ENCODE data around the gene TNS3.

Gene TNS3

DNA sequence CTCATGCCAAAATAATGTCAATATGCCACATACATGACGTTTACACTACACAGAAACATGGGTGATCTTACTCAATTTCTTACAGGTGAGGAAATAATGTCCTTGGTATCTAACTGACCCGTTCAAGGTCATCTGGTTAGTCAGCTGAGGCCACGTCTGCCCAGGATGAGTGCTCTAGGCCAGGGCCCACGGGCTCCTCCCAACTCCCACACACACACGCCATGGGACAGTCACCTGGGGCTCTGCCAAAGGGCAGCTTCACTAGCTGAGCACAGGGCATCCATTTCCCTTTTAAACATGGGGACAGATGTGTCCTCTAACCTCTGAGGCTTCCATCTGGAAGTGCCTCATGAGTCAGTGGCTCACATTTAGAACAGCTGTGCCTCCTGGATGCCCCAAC, 123.9 kb downstream of the TNS3 start:
- DNase-seq = no peak
- H3K36me3 Mint-ChIP-seq (ENCODE audit: low read depth) = no peaks in the 10 kb centered on the region
- H3K4me1 Mint-ChIP-seq (ENCODE audit: low read depth) = no peaks in the 10 kb centered on the region
- H3K4me3 Mint-ChIP-seq = no peak overlapping the region
- no peak overlapping the region for H3K27ac Mint-ChIP-seq
- no peaks in the 10 kb centered on the region for H3K27me3 Mint-ChIP-seq
- H3K9me3 Mint-ChIP-seq = no peaks in the 10 kb centered on the region

DNA sequence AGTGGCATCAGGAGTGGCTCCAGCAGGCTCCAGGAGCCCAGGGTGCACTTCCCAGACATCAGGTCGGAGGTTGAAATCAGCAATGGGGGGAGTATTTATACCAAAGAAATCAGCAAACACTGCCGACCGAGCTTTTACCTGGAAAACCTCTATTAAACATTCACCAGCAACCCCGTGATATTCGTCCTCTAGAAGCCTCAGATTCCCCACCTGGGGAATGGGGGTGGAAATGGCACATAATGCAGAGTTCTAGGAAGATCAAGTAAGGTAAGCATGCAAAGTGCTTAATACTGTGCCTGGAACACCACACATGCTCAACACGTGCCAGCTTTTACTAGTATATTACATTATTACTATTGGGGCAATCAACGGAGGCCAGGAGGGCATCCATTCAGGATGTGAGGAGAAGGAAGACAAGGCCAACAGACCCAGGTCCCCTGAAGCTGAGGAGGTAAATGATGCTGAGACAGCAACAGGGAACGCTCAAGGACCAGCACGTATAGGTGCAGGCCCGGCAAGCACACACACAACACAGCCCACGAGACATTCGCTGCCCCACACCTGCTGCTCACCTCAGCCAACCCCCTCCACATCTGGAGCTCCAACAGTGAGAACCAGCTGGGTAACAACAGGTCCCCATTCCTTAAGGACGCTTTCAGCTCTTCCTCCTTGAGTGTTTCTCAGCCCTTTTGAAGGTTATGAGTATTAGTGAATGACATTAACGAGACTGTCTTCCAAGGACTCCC, 125.5 kb downstream of the TNS3 start:
- H3K4me1 Mint-ChIP-seq (ENCODE audit: low read depth) = no peaks in the 10 kb centered on the region
- H3K4me3 Mint-ChIP-seq = no peak overlapping the region
- no peak for DNase-seq
- no peaks in the 10 kb centered on the region for H3K36me3 Mint-ChIP-seq (ENCODE audit: low read depth)
- no peak overlapping the region for H3K27ac Mint-ChIP-seq
- H3K9me3 Mint-ChIP-seq = no peaks in the 10 kb centered on the region
- H3K27me3 Mint-ChIP-seq = no peaks in the 10 kb centered on the region

DNA sequence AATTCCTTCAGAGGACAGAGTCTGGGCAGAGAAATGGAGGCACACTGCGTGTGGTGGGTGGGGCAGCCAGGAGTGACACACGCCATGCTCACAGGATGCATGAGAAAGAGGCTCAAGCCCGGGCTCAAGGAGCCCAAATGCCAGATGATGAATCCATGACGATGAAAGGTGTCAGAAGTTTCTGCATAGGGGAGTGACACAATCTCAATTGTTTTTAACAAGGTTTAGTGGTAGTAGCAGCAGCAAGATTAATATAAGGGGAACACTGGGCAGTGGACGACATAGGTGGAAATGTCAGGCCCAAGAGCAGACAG, 126.1 kb downstream of the TNS3 start:
- H3K4me3 Mint-ChIP-seq = no peak overlapping the region
- H3K27ac Mint-ChIP-seq = no peak overlapping the region
- no peaks in the 10 kb centered on the region for H3K9me3 Mint-ChIP-seq
- no peak for DNase-seq
- no peaks in the 10 kb centered on the region for H3K36me3 Mint-ChIP-seq (ENCODE audit: low read depth)
- no peaks in the 10 kb centered on the region for H3K4me1 Mint-ChIP-seq (ENCODE audit: low read depth)
- no peaks in the 10 kb centered on the region for H3K27me3 Mint-ChIP-seq

DNA sequence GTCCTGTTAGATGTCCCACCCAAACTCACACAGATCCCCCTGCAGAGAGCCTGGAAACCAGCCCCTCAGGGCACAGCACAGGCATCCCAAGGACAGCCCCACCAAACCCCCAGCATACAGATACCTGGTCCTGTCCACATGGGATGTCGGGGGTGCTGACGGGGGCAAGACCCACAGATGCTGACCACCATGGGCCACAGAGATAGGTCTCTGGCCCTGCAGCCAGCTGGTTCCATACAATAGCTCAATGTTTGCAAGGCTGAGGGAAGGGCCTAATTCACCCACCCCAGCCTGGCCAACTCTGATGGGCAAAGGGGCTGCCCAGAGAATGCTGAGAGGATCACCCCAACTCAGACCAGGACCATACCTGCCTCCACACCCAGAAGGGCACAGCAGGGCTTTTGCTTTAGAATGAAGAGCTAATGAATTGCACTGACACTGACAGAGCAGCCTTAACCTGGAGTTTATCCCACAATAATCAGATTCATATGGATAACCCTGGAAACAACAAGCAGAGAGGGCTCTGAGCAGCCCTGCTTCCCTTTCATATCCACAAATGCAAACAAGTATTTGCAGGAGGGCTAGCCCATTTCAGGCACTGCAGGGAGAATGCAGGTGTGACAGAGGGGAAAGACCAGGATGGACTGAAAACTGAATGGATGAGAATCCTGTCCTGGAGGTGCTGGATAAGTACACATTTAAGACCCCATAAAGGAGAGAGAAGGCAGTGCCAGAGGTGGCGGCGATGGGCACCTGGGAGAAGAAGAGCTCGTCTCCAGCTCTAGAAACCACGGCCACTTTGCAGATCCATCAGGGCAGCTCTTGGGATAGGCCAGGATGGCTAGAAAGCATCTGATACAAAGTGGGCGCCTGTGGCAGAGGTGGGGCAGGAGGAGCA, 126.7 kb downstream of the TNS3 start:
- Mint-ChIP-seq H3K27ac (no peak overlapping the region), H3K4me1 (ENCODE audit: low read depth) (no peaks in the 10 kb centered on the region), H3K9me3 (no peaks in the 10 kb centered on the region), H3K36me3 (ENCODE audit: low read depth) (no peaks in the 10 kb centered on the region), H3K27me3 (no peaks in the 10 kb centered on the region), H3K4me3 (no peak overlapping the region)
- no peak for DNase-seq

DNA sequence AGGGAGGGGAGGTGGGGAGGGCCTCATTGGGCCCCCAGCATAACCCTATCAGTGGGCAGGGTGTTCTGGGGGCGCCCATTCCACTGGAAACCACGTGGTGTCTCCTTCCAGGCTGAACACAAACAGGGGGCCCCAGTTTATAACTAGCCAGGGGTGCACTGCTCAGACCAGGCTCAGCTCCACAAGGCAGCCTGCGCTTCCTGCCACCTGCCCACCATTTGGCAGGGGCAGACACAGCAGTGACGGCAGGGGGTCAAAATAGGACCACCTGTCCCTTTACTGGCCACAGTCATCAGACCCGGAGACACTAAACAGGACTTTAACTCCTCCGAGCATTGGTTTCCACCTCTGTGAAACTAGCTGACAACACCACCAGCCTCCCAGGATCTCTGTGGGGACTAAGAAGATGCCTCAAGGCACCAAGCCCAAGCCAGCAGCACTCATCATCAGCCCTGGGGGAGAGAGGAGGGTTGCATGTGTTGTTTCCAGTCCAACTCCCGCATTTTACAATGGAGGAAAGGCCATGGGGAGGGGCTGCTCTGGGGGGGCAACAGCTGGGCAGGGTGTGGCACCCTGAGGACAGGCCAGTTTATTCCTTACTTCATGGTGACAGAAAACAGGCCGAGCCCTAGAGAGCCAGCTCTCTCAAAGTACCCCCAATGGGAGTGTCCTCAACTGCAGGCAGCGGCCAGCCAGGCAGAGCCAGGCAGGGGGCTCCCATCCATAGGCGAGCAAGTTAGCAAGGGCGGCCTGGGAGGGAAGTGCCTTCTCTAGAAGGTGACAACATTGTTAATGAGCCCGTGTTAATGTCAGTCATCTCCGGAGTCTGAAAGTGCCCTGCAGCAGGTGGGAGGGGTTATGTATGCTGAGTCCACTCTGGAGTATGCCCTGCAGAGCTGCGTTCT, 127.6 kb downstream of the TNS3 start:
- no peak for DNase-seq
- Mint-ChIP-seq H3K36me3 (ENCODE audit: low read depth) (no peaks in the 10 kb centered on the region), H3K9me3 (no peaks in the 10 kb centered on the region), H3K27ac (no peak overlapping the region), H3K4me1 (ENCODE audit: low read depth) (no peaks in the 10 kb centered on the region), H3K27me3 (no peaks in the 10 kb centered on the region), H3K4me3 (no peak overlapping the region)

DNA sequence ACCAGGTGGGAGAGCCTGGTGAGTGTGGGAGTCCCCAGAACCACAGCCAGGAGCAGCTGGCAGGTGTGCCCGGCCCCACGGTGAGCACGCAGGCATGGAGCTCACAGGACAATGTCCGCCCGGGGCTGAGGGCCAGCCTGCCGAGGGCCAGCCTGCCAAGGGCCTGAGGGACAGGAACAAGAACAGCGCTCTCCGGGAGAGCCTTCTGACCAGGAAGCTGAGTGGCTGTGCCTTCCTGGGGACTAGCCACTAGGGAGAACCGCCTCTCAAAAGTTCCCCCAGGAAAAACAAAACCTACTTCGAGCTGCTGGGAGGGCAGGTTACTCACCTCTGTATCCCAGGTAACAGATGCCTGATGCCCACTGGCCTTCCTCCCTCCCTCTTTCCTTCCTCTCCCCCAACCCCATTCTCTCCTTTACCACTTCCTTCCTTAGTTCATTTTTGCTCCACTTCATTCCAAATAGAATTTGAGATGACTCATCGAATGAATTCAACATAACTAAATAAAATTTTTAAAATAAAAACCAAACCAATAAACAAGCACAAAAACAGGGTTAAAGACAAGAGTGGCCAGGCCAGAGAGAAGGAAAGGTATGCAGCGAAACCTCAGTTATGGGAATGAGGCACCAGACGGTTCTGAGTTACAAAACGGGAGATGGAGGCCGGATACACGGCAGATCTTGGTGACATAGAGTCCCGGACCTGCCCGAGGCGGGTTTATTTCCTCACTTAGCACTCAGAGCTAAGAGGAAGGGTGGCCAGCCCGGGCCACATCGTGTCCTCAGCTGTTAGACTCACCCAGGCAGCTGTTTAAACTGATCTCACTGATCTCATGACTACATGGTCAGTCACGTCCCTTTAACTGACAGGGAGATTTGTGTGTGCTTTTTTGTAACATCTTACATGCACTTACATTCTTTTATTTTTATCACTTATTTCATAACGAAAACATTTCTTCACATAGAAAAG, 128.5 kb downstream of the TNS3 start:
- Mint-ChIP-seq H3K4me3 (no peak overlapping the region), H3K4me1 (ENCODE audit: low read depth) (no peaks in the 10 kb centered on the region), H3K9me3 (no peaks in the 10 kb centered on the region), H3K27ac (no peak overlapping the region), H3K27me3 (peaks cover 3% of the 10 kb centered on the region), H3K36me3 (ENCODE audit: low read depth) (no peaks in the 10 kb centered on the region)
- no peak for DNase-seq

DNA sequence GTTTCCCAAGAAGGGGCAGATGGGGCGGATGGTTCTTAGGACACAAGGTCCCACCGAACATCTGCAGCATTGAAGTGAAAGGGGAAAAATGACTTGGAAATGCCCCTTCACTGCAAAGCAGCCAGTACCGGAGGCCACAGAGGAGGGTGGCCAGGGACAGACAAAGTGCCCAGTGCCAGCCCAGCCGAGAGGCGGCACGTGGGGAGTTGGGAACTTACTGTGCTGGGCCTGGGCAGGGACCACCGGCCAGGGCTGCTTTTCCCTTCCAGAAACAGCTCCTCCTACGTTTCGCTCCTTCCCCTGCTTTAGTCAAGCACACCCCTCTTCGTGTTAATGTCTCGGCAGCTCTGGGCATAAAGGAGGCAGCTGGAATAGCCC, 129.2 kb downstream of the TNS3 start:
- no peaks in the 10 kb centered on the region for H3K9me3 Mint-ChIP-seq
- no peaks in the 10 kb centered on the region for H3K36me3 Mint-ChIP-seq (ENCODE audit: low read depth)
- no peak overlapping the region for H3K4me3 Mint-ChIP-seq
- DNase-seq = no peak
- no peaks in the 10 kb centered on the region for H3K4me1 Mint-ChIP-seq (ENCODE audit: low read depth)
- H3K27me3 Mint-ChIP-seq = peaks cover 3% of the 10 kb centered on the region
- H3K27ac Mint-ChIP-seq = no peak overlapping the region

DNA sequence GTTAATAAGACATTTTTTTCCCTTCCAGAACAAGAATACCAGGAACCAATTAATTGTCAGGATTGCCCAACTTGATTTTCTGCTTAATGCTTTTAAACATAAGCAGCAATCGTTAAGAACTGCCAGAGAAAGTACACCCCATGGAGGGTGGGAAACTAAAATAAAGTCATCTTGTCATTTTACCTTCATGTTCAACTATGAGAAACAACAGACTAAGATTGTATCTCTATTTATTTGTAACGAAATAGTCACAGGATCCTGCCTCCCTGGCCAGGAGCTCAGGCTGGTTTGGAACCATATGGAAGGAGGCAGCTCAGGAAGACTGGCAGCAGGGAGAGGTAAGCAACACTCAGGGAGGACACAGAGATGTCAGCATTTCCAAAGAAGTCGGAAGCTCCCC, 129.6 kb downstream of the TNS3 start:
- Mint-ChIP-seq H3K4me3 (no peak overlapping the region), H3K9me3 (no peaks in the 10 kb centered on the region), H3K27me3 (peaks cover 3% of the 10 kb centered on the region), H3K36me3 (ENCODE audit: low read depth) (no peaks in the 10 kb centered on the region), H3K4me1 (ENCODE audit: low read depth) (no peaks in the 10 kb centered on the region), H3K27ac (no peak overlapping the region)
- no peak for DNase-seq

DNA sequence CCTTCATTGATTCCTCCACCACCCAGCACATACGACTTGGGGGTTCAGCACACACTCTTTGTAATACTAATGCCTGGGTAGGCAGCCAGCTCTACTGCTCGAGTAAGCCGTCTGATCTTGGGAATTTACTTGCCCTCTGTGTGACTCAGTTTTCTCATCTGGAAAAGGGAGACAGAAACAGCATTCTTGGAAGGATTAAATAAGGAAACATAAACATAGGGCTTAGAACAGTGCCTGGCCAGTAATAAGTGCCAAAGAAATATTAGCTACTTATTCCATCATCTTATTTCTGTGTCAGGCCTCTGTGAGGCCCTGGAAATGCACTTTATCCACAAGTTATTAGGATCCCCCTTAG, 130.1 kb downstream of the TNS3 start:
- Mint-ChIP-seq H3K27ac (no peak overlapping the region), H3K27me3 (peaks cover 3% of the 10 kb centered on the region), H3K4me1 (ENCODE audit: low read depth) (no peaks in the 10 kb centered on the region), H3K9me3 (no peaks in the 10 kb centered on the region), H3K36me3 (ENCODE audit: low read depth) (no peaks in the 10 kb centered on the region), H3K4me3 (no peak overlapping the region)
- DNase-seq = no peak

DNA sequence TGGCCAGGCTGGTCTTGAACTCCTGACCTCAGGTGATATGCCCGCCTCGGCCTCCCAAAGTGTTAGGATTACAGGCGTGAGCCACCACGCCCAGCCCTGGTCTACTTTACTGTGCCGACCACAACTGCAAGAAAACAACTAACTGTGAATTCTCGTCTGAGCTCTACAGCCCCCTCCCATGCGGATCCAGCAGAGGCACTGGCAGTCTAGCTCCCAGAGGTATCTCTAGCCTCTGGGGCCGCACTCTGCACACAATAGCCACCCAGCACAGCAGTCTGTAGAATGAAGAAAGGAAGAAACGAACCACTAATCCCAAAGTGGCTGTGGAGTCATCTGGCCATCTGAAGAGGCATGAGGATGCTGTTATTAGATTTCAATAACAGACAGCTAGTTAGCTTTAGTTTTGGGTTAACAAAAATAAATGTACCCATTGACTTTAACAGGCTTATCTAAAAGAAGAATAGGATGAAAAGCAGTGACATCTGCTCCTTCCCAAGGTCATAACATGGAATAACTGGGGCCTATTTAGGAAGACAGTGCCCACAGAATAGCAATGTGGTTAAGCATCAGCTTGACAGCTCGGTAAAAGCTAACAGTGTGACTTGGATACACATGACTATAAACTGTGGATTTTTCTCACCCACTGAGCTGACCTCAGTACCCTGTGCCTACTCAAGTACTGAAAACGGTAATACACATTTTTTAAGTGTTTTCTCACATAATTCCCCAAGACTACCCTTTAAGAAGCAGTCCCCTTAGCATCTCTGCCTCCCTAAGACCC, 131.9 kb downstream of the TNS3 start:
- no peaks in the 10 kb centered on the region for H3K4me1 Mint-ChIP-seq (ENCODE audit: low read depth)
- H3K9me3 Mint-ChIP-seq = no peaks in the 10 kb centered on the region

DNA sequence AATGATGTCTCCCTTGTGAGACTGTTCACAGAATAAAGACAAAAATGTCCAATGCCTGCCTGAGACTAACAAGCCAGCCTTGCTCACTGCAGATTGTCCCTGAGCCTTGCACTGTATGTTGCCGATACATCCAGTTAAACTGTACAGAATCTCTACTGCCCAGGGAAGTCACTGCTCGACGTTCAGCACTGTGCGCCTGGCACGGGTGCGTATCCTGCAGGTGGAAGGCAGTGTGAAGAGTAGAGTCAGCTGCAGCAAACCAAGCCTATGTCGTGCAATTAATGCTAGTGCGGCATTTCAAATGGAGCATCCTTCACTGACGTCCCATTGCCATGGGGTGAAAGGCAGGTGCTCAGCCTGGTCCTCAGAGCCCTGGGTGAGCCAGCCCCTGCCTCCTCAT, 132.9 kb downstream of the TNS3 start:
- H3K9me3 Mint-ChIP-seq = no peaks in the 10 kb centered on the region
- H3K36me3 Mint-ChIP-seq (ENCODE audit: low read depth) = no peaks in the 10 kb centered on the region
- no peak for DNase-seq
- no peaks in the 10 kb centered on the region for H3K4me1 Mint-ChIP-seq (ENCODE audit: low read depth)
- H3K27ac Mint-ChIP-seq = no peak overlapping the region
- H3K4me3 Mint-ChIP-seq = no peak overlapping the region
- peaks cover 3% of the 10 kb centered on the region for H3K27me3 Mint-ChIP-seq

More for the DNA sequence above, 131.9 kb downstream of the TNS3 start:
- H3K27me3 Mint-ChIP-seq = peaks cover 3% of the 10 kb centered on the region
- H3K4me3 Mint-ChIP-seq = no peak overlapping the region
- no peak overlapping the region for H3K27ac Mint-ChIP-seq
- DNase-seq = no peak
- no peaks in the 10 kb centered on the region for H3K36me3 Mint-ChIP-seq (ENCODE audit: low read depth)

DNA sequence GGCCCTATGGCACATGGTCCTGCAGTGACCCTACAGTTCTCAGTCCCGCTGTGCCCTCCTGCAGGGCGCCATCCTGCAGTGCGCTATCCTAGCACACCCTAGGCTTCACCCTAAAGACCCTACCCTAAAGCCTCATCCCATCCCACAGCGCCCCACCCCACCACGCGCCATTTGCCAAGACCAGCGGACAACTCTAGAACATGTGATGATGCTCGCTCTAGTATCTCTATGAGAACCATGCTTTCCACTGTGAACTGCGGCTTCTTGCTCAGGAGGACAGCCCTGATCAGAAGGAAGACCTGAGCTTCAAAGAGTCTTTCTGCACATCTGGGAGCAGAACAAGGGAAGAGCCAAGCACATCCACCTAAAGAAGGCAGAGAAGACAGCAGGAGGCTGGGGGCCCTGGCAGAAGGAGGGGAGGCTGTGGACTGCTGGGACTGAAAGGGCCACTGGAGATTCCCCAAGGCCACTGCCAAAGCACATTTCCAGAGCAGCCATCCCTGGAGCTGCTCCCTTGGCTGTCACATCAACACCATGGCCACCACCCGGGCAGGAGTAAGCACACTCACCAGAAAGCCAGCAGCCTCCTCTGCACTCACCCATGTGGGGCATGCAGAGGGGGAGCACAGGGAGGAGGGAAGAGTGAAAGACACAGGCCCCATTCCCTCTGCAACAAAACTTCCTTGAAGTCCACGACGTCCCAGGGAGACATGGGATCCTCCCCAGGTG, 134.1 kb downstream of the TNS3 start:
- Mint-ChIP-seq H3K9me3 (no peaks in the 10 kb centered on the region), H3K4me1 (ENCODE audit: low read depth) (no peaks in the 10 kb centered on the region), H3K4me3 (no peak overlapping the region), H3K27me3 (peaks cover 3% of the 10 kb centered on the region), H3K36me3 (ENCODE audit: low read depth) (no peaks in the 10 kb centered on the region), H3K27ac (no peak overlapping the region)
- DNase-seq = no peak

Measured in activated T-cell treated with anti-CD3 and anti-CD28 coated beads, Interleukin-2, amount 50 U/mL, for 24 hours (primary cell).